ENCODE data around the gene STK10.
A peak's percentile ranks its signal among the peaks of the same experiment; 100 is the strongest.

STK10 gene

DNA sequence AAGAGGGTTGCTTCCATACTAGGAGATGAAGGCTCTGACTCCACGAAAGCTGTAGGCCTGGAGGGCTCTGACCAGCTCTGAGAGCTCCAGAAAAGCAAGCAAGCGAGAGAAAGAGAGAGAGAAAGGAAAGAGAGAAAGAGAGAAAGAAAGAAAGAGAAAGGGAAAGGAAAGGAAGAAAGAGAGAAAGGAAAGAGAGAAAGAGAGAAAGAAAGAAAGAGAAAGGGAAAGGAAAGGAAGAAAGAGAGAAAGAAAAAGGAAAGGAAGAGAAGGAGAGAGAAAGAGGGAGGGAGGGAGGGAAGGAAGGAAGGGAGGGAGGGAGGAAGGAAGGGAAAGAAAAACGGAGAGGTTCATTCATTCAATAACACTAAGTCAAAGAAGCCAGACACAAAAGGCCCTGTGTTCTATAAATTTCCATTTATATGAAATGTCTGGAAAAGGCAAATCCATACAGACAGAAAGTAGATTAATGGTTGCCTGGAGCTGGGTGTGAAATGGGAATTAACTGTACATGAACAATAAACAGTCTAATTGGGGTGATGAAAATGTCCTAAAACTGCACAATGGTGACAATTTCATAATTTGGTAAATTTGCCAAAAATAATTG, 1.8 kb upstream of the STK10 start:
- no peak for DNase-seq (ENCODE audit: low read depth, low spot score)

DNA sequence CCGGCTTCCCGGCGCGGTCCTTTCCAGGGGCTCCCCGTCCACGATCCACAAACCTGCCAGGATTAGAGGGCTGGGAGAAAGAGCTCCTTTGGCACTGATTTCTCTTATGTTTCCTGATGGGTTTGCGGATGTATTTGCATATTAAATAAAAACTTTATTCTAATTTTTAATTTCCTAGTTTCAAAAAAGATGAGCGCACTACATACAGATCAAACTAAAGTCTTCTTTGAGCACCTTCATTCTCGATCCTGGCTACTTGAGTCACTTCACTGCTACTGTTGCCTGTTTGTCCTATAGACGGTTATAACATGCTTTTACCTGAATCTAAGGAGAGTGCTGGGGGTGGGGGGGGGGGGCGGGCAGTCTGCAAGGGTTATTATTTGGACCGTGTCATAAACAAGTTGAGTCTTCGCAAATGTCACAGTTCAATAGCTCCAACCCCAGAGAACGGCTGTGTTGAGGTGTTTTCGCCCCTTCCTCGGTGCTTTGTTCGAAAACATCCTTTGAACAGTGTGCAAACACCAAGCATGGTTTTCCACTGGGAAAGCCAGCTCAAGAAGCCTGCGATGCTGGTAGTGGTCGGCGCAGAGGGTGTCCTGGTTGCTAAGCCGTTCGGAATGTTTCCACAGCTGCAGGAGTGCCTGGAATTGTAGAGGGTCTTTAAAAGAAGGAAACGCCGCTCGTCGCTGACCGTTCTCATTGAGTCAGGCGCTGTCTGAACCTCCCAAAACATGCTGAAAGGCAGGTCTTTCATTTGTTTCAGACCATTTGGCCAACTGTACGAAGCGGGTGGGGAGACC, 1.1 kb upstream of the STK10 start:
- DNase-seq (ENCODE audit: low read depth, low spot score): peak; percentile 74

GRCh38 chr5:172187118-172188032, 649 bp downstream of the STK10 start:
- peak; percentile 80 for DNase-seq (ENCODE audit: low read depth, low spot score)

- DNase-seq (ENCODE audit: low read depth, low spot score): no peak
Measured at GRCh38 chr5:172186114-172186695, 1.8 kb downstream of the STK10 start.

GRCh38 chr5:172185096-172185461, 2.9 kb downstream of the STK10 start:
- DNase-seq (ENCODE audit: low read depth, low spot score): no peak

- DNase-seq (ENCODE audit: low read depth, low spot score): no peak
Measured at GRCh38 chr5:172183881-172184280, 4.1 kb downstream of the STK10 start.

DNA sequence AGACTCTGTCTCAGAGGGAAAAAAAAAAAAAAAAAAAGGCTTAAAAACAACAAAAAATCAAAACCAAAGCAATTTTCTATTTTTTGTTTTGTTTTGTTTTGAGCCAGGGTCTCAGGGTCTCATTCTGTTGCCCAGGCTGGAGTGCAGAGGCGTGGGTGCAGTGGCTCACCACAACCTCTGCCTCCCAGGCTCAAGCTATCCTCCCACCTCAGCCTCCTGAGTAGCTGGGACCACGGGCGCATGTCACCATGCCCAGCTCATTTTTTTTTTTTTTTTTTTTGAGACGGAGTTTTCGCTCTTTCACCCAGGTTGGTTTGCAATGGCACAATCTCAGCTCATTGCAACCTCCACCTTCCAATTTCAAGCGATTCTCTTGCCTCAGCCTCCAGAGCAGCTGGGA, 5.7 kb downstream of the STK10 start:
- no peak for DNase-seq (ENCODE audit: low read depth, low spot score)

- no peak for DNase-seq (ENCODE audit: low read depth, low spot score)
Measured at GRCh38 chr5:172180936-172181335, 7.1 kb downstream of the STK10 start.

DNA sequence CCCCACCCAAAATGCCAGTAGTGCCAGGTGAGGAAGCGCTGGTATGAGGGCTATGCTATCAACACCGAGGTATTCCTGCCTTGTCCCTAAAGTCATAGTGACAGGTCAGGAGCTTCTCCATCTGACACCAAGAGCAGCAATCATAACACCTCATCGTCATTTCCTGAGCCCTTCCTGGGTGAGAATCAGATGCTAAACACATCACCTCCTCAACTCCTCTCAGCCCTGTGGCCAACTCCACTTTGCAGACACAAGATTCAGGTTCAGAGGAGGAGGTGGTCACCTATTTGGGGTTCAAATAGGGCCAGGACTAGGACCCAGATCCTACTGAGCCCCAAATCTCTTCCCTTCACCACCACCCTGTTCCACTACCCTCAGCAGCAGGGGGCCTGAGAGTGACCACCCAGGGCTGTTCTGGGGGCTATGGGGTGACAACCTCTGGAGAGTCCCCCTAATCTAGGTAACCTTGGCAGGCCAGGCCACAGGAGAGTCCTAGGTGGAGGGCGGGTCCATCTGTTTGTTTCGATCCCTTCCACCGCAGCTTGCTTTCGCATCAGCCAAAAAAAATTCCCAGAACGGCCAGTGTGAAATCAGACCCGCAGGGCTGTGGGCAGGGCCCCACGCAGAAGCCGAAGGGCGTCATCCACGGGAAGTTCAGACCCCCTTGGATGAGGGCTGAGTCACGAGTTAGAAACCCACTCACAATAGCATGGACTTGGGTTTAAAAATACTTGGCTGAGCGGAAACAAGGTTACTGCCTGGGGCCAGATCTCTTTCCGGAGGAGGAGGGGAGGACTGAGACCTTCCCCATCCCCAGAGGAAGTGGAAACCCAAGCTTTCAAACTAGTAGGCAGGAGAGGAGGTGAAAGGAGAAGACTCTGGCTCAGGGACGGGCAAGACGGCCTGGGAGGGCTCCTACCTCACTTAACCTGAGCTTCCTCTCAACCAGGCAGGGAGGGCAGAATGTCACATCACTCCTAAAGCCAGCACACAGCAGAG, 8.7 kb downstream of the STK10 start:
- peak; percentile 58 for DNase-seq (ENCODE audit: low read depth, low spot score)

DNA sequence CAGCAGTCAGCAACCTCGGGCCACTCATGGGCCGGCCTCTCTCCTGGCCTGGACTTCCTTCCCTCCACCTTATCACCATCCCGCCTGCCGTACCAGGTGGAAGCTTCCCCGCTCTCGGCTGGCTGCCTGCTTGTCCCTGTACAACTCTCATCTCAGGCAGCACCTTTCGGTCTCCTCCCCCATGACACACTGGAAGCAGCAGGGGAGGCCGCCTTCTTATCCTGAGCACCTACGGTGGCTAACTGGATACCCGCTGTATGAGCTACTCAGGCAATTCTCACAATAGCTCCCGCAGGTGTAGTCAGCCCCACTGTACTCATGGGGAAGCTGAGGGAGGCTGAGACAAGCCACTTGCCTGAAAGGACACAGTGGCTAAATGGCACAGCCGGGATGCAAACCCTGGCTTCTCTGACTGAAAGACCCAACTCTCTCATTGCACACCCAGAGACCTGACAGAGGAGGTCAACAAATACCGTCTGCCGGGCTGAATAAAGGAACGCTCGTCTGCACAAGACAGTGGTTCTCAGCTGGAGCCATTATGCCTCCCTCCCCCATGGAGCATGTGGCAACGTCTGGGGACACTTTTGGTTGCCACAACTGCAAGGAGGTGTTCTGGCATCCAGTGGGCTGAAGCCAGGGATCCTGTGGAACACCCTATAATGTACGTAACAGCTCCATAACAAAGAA, 9.6 kb downstream of the STK10 start:
- no peak for DNase-seq (ENCODE audit: low read depth, low spot score)

DNA sequence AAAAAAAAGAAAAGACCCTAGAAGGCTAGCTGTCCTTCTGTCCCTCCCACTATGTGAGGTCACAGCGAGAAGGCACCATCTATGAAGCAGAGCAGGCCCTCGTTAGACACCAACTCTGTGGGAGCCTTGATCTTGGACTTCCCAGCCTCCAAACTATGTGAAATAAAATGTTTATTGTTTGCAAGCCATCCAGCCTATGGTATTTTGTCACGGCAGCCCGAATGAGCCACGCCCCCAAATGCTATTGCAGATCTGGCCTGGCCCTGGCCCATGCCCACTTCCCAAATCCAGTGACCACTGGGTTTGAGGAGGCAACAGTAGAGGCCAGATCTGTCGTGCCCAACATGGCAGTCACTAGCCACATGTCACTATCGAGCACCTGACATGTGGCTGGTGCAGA, 10.8 kb downstream of the STK10 start:
- DNase-seq (ENCODE audit: low read depth, low spot score): no peak

GRCh38 chr5:172175263-172175719, 12.7 kb downstream of the STK10 start:
- DNase-seq (ENCODE audit: low read depth, low spot score): no peak

GRCh38 chr5:172173564-172174153, 14.4 kb downstream of the STK10 start:
- DNase-seq (ENCODE audit: low read depth, low spot score): peak; percentile 88

DNA sequence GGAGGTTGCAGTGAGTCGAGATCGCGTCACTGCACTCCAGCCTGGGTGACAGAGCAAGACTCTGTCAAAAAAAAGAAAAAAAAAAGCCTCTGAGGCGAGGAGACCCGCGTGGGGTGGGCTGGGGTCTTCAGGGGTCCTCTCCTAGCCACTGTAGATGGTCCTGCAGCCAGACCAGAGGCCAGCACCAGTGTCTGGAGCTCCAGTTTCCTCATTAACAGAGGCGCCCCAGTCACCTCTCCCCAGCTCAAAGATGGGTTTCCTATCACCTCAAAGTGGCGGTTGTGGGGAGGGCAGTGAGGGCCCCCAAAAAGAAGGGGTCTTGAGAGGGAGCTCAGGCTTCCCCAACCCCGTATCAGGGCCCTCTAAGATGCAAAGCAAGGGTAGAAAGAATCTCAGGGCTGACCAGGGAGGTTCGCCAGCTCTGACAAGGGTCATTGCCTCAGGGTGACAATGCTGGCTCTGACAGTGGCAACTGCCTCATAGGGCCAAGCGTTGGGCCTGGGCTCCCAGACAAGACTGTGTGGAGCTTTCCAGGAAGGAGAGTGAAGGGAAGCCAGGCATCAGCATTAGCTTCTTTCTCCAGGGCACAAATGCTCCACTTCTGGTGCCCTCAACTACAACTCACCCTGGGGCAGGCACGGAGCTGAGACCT, 15.0 kb downstream of the STK10 start:
- DNase-seq (ENCODE audit: low read depth, low spot score): no peak

DNA sequence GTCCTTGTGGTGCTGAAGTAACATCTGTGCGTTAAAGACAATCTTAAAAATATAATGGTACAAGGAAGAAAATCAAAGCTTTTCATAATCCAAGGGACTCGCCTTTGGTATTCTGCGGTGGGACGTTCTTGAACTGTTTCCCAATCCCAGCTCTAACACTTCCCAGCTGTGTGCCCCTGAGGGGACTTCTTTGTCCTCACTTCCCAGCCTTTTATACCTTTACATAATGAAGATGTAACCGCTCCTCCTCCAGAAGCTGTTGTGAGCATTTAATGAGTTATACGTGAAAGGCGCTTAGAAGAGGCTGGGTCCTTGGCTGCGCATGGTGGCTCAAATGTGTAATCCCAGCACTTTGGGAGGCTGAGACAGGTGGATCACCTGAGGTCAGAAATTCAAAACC, 16.9 kb downstream of the STK10 start:
- DNase-seq (ENCODE audit: low read depth, low spot score): no peak

DNA sequence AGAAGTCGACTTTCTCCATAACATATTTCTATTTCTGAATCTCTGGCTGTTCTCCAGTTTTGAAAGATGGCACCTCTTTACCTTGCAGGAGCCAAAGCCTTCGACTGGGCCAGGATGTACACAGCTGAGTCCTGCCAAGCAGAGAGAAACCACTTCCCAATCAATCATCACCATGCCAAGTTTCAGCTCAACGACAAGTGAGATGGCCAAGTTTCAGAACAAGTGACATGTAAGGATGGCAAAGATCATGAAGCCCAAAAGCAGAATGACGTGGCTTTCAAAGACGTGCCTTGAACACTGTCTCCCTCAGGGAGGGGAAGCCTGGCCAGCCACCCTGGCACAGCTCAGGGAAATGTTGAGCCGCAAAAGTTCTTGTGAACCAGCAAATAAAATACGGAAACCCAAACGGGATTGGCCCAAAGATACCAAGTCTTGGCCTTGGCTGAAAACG, 17.7 kb downstream of the STK10 start:
- DNase-seq (ENCODE audit: low read depth, low spot score): no peak

GRCh38 chr5:172169216-172169615, 18.8 kb downstream of the STK10 start:
- no peak for DNase-seq (ENCODE audit: low read depth, low spot score)

GRCh38 chr5:172168311-172168710, 19.7 kb downstream of the STK10 start:
- DNase-seq (ENCODE audit: low read depth, low spot score): no peak

GRCh38 chr5:172167895-172168294, 20.1 kb downstream of the STK10 start:
- DNase-seq (ENCODE audit: low read depth, low spot score): no peak

Measured in astrocyte of the hippocampus (primary cell).